DND-41 (cell line): ENCODE results near the gene EFHD1.
A peak's percentile ranks its signal among the peaks of the same experiment; 100 is the strongest.

Experiments
- ATAC-seq: fragments of 200-7000 bp; cut with Tn5 transposase; 3 replicates; pipeline ENCODE4 v1.9.1; 2021; ENCODE audit warnings: low read depth; ENCODE audit not compliant: insufficient read depth
- DNase-seq: peaks from one replicate; pipeline ENCODE4 v3.0.0-alpha.2; 2020
- H2AFZ ChIP-seq: 2 replicates; pipeline ENCODE4 v1.6.0; 2012; ENCODE audit warnings: low read depth, low read length
- H3K27ac ChIP-seq: 2 replicates; pipeline ENCODE4 v1.5.1; 2012; ENCODE audit warnings: low read length, inconsistent platforms
- H3K27me3 ChIP-seq: fragments of 200-600 bp; sonication (generic); 2 replicates; pipeline ENCODE4 v1.6.0; 2012; ENCODE audit warnings: low read length, mild to moderate bottlenecking, inconsistent platforms; ENCODE audit not compliant: insufficient read depth, poor library complexity
- H3K36me3 ChIP-seq: 2 replicates; pipeline ENCODE4 v1.5.1; 2012; ENCODE audit warnings: low read length, inconsistent platforms; ENCODE audit not compliant: insufficient read depth
- H3K4me1 ChIP-seq: 2 replicates; pipeline ENCODE4 v1.5.1; 2012; ENCODE audit warnings: mild to moderate bottlenecking, low read length; ENCODE audit not compliant: insufficient read depth
- H3K4me2 ChIP-seq: 2 replicates; pipeline ENCODE4 v1.6.0; 2012; ENCODE audit warnings: mild to moderate bottlenecking, moderate library complexity, low read length, inconsistent platforms; ENCODE audit not compliant: insufficient read depth
- H3K4me3 ChIP-seq, 2 experiments: fragments of 200-600 bp in 1 of 2; shearing (Covaris generic) in 1 of 2; 2 replicates each; pipeline ENCODE4 v1.5.1; 2012 to 2016; ENCODE audit warnings: inconsistent platforms in 2 of 2, low read length in 2 of 2, mild to moderate bottlenecking in 2 of 2, low read depth in 1 of 2, moderate library complexity in 1 of 2
- H3K79me2 ChIP-seq: 2 replicates; pipeline ENCODE4 v1.6.0; 2012; ENCODE audit warnings: low read length, inconsistent platforms; ENCODE audit not compliant: insufficient read depth
- H3K9ac ChIP-seq: 2 replicates; pipeline ENCODE4 v1.6.0; 2012; ENCODE audit warnings: low read depth, mild to moderate bottlenecking, inconsistent platforms, low read length, moderate library complexity
- H3K9me3 ChIP-seq: 2 replicates; pipeline ENCODE4 v1.5.1; 2012; ENCODE audit warnings: low read length, moderate library complexity, mild to moderate bottlenecking, inconsistent platforms; ENCODE audit not compliant: insufficient read depth, severe bottlenecking
- H4K20me1 ChIP-seq: 2 replicates; pipeline ENCODE4 v1.6.0; 2012; ENCODE audit warnings: low read length; ENCODE audit not compliant: insufficient read depth
- EZH2 ChIP-seq: IDR thresholded peaks from 3 replicates; pipeline ENCODE4 v1.6.1; 2012; ENCODE audit warnings: borderline replicate concordance, low read depth, mild to moderate bottlenecking, moderate library complexity, low read length, inconsistent platforms; ENCODE audit not compliant: severe bottlenecking
- TF ChIP-seq, protein P1 (sequence below): IDR thresholded peaks from 2 replicates; pipeline ENCODE4 v1.5.1; 2012; ENCODE audit warnings: borderline replicate concordance, low read length, moderate library complexity, mild to moderate bottlenecking; ENCODE audit not compliant: poor library complexity, severe bottlenecking; ENCODE audit errors: extremely low read depth

The EFHD1 gene

DNA sequence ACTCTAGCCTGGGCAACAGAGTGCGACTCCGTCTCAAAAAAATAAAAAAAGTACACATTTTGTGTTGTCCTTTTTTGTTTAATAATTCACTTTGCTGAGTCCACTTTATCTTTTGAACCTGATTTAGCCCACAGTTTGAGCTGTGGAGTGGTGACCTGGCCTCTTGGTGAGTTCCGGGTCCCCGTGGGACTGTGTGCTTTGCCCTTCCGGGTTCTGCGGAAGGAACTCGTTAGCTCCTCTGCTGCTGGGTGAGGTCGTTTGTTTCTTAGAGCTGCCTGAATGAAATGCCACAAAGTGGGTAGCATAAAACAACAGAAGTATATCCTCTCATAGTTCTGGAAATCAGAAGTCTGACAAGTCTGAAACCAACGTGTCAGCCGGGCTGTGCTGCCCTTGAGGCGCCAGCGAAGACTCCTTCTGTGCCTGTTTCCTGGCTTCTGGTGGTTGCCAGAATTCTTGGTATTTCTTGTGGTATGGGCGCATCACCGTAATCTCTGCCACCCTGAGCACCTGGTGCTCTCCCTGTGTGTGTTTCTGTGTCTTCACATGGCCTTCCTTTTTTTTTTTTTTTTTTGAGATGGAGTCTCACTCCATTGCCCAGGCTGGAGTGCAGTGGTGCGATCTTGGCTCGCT, 3.5 kb downstream of the EFHD1 start:
- Histone ChIP-seq H2AFZ (no peak overlapping the region), H3K4me3 (no peak overlapping the region), H3K9me3 (no peaks in the 10 kb centered on the region), H3K79me2 (no peaks in the 10 kb centered on the region), H3K4me1 (no peaks in the 10 kb centered on the region), H3K4me2 (no peak overlapping the region), H3K27me3 (no peaks in the 10 kb centered on the region), H3K27ac (no peak overlapping the region), H3K9ac (no peak overlapping the region), H4K20me1 (no peaks in the 10 kb centered on the region), H3K36me3 (no peaks in the 10 kb centered on the region)
- no peak for TF ChIP-seq EZH2
- TF ChIP-seq, protein P1, sequence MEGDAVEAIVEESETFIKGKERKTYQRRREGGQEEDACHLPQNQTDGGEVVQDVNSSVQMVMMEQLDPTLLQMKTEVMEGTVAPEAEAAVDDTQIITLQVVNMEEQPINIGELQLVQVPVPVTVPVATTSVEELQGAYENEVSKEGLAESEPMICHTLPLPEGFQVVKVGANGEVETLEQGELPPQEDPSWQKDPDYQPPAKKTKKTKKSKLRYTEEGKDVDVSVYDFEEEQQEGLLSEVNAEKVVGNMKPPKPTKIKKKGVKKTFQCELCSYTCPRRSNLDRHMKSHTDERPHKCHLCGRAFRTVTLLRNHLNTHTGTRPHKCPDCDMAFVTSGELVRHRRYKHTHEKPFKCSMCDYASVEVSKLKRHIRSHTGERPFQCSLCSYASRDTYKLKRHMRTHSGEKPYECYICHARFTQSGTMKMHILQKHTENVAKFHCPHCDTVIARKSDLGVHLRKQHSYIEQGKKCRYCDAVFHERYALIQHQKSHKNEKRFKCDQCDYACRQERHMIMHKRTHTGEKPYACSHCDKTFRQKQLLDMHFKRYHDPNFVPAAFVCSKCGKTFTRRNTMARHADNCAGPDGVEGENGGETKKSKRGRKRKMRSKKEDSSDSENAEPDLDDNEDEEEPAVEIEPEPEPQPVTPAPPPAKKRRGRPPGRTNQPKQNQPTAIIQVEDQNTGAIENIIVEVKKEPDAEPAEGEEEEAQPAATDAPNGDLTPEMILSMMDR = no peak
- DNase-seq = peak; percentile 33
- ATAC-seq = peak; percentile 69

DNA sequence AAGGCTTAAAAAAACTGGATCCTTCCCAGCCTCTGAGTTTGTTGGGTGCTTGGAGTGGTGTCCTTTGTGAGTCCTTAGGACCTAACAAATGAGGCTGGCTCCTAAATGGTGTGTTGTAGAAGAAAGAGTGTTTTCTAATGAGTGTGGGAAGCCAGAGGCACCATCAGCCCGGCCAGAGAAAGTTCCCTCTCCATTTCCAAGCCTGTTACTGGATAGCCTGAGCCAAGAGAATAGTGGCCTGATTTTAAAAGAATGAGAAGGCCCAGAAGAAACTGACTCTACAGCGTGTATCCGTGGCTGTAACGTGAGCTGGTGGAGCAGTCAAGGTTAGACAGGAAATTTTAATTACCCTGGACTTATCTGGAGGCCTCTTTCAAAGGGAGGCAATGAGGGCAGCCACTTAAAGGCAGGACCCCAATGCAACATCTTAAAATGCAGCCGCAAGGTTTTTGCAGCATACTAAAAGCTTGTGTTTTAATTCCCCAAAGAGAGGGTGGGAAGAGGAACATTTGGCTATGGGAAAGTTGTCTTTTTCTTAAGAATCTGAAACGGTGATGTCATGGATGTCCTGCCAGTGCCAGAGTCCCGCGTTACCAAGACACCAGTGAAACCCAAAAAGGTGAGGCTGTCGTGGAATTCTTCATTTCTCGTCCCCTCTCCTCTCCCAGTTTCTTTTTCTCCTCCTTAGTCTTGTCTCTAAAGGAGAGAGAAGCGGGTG, 4.6 kb downstream of the EFHD1 start:
- no peak overlapping the region for H3K4me3 ChIP-seq
- H2AFZ ChIP-seq = no peak overlapping the region
- H3K79me2 ChIP-seq = no peaks in the 10 kb centered on the region
- H3K4me2 ChIP-seq = no peak overlapping the region
- no peak for ATAC-seq
- H3K9ac ChIP-seq = no peak overlapping the region
- H4K20me1 ChIP-seq = no peaks in the 10 kb centered on the region
- DNase-seq = no peak
- TF ChIP-seq, protein P1 = no peak
- TF ChIP-seq EZH2 = no peak
- no peaks in the 10 kb centered on the region for H3K9me3 ChIP-seq
- no peaks in the 10 kb centered on the region for H3K36me3 ChIP-seq
- H3K4me1 ChIP-seq = no peaks in the 10 kb centered on the region
- H3K27me3 ChIP-seq = no peaks in the 10 kb centered on the region
- H3K27ac ChIP-seq = no peak overlapping the region

DNA sequence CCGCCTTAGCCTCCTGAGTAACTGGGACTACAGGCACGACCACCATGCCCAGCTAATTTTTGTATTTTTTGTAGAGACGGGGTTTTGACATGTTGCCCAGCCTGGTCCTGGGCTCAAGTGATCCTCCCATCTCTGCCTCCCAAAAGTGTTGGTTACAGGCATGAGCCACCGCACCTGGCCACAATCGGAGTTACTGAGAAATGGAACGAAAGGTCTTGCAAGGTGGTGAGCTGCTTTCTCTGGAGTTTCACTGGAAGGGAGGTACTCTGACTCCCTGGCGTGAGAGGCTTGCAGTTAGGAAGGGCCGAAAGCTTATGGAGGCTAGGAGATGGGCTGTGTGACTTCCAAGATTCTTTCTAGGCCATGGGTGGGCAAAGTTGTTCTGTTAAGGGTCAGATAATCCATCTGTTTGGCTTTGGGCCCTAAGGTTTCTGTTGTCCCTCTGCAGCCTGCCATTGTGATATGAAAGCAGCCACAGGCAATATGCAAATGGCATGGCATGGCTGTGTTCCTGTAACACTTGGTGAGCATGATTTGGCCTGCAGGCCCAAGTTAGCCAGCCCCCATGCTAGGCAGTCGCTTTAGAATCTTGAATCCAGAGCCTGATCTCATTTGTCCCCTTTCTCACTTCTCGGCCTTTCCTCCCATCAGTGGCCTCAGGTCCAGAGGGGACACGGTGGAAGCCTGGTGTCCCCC, 7.9 kb downstream of the EFHD1 start:
- Histone ChIP-seq H2AFZ (no peak overlapping the region), H3K36me3 (no peaks in the 10 kb centered on the region), H3K9ac (no peak overlapping the region), H3K4me2 (no peak overlapping the region), H3K27me3 (no peaks in the 10 kb centered on the region), H4K20me1 (no peaks in the 10 kb centered on the region), H3K4me1 (no peaks in the 10 kb centered on the region), H3K79me2 (no peaks in the 10 kb centered on the region), H3K9me3 (no peaks in the 10 kb centered on the region), H3K27ac (no peak overlapping the region), H3K4me3 (no peak overlapping the region)
- TF ChIP-seq, protein P1 = no peak
- TF ChIP-seq EZH2 = no peak
- ATAC-seq (no peak), DNase-seq (no peak)
